GM21528 (cell line): ENCODE data around the gene TOX3.

Source experiments
- ATAC-seq: cut with Tn5 transposase; IDR thresholded peaks from one replicate; pipeline ENCODE4 v1.9.1; 2021; ENCODE audit warnings: mild to moderate bottlenecking, moderate library complexity; ENCODE audit not compliant: unreplicated experiment, low FRiP score

Gene TOX3

DNA sequence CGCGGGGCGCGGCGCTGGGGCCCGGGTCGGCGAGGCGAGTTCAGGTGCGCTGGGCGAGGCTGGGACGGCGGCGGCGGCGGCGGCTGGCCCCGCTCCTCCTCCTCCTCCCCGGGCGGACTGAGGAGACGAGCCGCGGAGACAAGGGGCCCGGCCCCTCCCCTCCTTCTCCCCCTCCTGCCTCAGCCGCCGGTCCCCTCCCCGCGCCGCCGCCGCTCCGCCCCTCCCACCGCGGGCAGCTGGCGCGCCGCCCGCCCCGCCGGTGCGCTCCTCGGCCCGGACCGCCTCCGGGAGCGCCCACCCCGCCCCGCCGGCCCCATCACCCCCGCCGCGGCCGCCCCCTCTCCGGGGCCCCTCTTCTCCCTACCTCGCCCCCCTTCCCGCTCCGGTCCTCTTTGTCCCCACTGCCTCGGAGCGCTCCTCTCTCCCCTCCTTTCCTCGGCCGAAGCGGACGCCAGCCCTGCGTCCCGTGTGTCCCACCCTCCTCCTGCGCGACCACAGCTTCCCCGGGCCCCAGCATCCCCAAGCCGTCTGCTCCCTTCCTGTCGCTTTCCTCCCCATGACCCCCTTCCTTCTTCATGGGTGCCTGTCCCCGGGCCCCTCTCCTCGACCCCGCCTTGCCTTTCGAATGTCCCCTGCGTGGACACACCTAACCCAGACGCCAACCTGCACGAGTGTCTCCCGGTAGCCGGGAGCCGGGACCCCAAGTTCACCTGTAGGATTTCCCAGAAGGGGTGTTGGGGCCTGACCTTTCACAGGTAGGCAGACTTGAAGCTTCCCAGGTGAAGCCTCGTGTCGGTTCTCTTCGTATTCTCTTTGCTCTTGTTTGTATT lies at the start of gene TOX3:
Gene TOX3 (minus strand): TSS at position 140 of the 830 bp plus-strand sequence. CDS start 420 bp downstream, outside the sequence.
- ATAC-seq, result no peak

DNA sequence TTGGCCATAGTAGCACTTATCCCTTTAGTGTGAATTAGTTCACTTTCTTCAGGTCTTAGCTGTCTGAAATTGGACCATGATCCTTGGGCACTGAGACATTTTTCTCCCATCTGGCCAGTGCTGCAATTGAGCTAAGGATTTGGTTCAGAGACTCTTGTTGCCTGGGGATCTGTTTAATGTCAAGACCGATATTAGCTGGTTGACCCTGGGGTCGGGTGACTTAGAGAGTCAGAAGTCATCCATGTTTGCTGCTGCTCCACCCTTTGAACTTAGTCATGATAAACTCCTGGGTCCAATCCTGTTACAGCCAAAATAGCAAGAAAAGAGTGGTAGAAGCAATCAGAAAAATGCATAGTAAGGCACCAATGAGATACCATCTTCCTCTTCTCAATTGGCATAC lies 45.8 kb upstream of the TOX3 start:
- ATAC-seq, result no peak

DNA sequence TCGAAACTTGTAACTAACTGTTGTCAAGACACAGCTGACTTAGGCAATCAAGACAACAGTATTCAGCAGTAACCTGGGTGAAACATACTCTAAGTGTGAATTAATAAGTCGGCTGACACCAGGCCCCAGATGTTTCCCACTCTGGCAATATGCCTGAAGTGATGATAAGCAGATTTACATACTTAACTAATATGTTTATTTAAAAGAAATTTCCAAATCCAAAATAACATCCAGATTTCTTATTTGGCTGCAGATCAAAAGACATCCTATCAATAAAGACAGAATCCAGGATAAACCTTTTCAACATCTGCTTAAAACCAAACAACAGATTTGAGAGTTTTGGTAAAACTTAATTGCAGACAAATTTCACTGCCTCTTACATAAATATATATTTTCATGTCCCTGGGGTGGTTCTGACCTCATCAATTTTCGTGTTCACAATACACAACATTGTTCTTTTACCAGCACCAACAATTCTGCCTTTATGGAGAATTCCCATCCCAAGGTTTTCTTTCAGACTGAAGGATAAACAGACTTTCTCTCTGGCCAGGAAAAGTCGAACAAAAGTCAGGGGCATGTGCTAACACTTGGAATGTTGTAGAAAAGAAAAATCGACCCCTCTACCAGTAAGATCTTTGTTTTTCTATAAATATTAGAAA lies 45.1 kb upstream of the TOX3 start:
- ATAC-seq, result no peak

DNA sequence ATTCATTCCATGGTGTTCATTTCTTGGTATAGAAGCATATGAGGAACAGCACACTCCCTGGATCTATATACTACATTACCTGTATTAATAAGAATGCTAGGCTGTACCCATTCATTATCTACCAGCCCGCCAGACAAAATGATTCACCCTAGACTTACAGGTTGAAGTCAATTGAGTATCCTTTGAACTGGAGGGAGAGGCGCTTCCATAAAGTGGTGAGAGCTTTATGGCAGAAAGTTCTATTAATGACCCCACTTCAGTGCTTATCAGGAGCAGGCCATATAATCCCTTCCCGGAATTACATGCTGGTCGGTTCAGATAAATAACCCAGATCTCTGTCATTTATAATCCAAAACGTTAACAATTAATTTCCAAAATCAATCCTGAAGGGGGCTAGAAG lies 44.5 kb upstream of the TOX3 start:
- no peak for ATAC-seq

DNA sequence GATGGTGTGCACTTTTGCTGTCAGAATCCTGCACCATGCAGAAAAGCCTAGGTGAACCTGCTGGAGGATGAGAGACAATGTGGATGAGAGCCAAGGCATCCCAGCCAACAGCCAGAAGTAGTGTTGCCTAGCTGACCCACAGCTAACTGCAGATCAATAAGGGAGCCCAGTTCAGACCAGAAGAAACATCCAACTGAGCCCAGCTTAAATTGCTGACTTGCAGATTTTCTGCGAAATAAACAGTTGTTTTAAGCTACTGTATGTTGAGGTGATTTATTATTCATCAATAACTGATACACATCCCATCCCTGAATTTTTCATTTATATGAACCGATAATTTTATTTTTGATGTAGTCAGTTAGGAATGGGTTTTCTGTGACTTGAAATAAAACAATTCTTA lies 39.2 kb upstream of the TOX3 start:
- no peak for ATAC-seq

DNA sequence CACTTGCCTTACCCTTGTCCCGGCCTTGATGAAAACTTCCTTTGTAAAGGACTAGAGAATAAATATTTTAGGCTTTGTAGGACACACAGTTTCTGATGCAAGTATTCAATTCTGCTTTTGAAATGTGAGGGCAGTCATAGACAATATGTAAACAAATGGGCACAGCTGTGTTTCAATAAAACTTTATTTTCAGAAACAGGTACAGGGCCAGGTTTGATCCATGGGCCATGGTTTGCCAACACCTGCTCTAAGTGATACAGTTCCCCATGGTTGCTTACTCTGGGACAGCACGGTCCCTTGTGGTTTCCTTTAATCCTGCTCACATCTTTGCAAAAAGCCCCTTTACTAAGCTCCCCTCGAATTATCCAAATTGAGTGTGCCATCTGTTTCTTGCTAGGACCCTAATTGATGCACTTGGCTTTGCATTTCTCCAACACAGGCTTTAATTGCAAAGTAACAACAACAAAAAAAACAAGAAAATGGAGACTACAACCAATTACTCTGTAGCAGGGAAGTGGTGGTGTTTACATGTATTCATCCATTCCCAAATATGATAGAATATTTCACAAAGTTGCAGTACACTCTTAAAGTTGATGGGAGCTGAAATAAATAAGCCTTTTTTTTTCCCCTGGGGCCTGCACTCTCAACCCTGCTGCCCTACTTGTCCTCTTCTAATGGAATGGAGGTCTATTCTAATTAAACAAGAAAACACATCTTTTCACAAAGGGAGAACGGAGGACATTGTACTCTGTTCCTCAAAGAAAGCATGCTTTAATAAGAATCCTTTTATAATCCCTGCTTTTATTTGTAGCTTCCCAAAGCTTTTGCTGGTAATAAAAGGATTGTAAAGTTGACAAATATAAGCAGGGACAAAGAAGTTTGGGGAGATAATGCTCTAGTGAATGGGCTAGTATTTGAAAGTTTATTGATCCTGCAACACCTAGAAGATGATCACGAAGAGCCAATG lies 37.7 kb upstream of the TOX3 start:
- no peak for ATAC-seq

DNA sequence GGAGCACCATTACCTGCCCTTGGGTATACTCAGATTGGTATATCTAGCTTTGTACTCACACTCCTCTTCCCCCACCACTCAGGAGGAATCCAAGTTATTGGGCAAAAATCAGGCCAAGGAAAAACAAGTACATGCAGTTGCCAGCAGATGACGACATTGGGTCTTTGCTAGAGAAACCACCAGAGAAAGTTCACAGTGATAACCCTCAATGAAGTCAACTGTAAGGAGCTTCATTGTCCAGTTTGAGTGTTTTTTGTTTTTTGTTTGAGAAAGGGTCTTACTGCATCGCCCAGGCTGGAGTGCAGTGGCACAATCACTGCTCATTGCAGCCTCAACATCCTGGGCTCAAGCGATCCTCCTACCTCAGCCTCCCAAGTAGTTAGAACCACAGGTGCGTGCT lies 34.6 kb upstream of the TOX3 start:
- no peak for ATAC-seq

DNA sequence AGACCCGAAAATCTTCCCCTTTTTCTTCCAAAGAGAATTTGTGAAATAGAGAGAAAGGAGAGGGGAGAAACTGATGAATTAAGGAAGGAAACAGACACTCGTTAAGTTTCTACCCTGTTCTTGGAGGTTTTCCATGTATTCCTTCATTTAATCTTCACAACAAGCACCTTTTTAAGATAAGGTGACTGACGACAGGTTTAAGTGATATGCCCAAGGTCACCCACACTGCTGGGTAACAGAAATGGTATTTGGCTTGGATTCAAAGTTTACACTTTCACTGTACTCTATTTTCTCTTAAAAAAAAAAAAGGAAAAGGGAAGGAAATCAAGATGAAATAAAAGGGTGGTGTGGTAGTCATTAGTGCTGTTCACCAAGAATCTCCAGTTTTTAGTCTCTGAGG lies 33.5 kb upstream of the TOX3 start:
- ATAC-seq, result no peak

DNA sequence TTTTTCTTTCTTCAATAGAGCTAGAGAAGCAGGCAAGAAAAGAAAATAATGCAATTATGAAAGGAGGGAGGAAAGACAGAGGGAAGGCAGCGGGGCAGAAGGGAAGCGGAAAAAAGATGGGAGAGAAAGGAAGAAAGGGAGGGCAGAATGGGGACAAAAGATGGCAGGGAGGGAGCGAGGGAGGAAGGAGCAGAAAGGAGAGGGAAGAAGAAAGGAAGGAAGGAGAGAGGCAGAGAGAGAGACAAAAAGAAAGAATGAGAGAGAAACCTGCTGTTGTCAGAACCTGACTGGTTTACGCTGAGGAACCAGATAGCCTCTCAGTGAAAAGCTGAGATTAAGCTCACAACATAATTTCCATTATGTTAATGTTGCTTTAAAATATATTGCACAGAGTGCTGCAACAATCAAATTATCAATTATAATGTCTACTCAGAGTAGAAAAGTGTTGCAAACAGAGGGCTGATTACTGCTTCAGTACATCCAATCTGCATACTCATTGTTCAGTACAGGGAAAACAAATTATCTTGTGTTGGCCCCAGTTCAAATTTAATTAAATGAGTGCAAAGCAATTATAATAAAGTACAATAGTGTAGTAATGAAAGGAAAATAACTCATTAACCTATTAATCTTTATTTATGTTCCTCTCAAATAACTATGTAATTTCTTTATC lies 32.0 kb upstream of the TOX3 start:
- ATAC-seq, result no peak

DNA sequence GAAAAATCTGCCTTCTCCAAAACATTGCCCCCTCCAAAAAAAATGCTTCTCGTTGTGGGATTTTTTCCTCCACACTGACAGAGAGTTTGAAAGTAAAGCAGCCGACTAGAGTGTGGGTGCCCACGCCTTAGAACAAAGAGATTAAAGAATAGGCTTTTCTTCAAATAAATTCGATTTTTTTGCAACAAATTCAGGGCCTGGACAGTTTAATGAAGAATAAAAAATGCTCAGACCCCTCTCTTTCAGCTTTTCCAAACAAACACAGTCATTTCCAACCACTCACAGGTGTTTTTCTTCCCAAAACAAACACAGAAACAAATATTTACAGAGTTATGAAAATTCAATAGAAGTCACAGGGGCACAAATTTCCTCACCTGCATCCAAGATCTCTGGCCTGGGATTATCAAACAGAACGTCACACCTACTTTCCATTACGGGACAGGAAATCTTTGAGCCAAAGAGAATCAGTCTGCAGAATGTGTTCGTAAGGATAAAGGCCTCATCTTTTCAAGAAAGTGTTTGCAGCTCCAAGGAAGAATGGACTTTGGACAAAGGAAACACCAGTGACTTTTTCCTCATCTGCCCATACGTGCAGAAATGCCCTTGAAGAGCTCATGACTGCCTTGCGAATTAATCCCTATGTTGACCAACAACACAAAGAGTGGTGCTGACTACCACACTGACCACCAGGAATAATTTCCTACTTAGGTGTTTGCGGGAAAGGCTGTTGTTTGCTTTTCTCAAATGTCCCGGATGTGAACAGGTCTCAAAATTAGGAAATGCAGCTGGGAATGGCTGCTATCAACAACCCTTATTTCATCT lies 31.3 kb upstream of the TOX3 start:
- ATAC-seq, result no peak

DNA sequence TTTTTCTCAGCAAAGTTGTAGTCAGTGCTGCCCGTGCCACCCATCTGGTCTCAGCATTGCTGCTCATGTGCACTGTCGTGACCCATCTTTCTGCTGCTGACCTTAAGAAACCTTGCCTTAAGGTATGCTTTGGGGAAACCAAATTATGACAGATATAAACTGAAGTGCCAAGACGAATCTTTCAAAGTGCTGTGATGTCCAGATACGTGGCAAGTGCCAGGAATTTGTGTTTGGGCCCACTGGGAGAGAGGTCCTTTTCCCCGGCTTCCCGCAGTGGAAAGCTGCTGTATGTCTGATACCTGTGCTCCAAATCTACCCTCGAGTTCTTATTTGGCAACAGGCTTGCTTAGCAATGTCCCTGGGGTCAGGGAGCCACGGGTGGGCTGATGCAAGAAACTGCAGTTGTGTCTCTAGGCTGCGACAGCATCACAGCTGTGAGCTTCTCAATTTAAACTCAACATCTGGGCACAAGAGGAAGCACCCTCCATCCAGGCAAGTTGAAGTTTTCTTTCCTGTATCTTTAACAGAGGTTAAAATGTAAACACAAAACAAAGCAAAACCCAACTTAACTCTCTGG lies 30.3 kb upstream of the TOX3 start:
- no peak for ATAC-seq

DNA sequence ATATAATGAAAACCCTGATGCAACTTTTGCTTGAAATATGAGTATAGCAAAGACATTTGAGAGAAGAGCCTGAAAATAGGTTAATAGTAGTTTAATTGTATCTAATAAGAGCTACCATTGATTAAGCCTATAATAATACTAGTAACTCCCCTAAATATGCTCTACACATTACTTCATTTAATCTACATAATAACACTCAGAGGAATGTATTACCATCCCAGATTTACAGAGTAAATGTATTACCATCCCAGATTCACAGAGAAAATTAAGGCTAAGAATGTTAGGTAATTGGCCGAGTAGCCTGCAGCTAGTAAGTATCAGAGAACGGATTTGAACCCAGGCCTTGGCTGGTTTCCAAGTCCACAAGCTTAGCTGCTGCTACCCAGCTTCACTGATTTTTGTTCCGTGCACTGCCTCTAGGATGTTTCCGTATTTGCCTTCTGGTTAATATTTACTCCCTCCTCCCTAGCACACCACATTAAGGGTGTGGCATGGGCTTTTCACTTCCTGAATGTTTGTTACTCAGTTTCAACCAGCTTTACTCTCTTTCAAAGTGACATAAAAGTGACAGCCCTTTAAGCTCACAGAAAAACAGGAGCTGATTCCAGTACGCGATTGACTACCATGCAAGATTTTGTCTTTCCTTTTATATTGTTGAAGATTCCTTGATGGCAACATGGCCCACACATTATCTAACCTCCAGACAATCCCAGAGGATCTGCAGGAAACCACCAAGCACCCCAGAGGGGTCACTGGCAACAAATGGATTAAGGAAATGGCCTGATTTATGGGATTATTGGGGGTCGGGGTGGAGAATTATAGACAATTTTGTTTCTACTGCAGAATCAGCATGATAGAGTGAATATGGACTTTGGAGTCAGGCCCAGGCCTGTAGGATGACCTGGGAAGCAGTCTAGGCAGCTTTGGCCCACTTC lies 26.7 kb upstream of the TOX3 start:
- peak; percentile 81 for ATAC-seq

DNA sequence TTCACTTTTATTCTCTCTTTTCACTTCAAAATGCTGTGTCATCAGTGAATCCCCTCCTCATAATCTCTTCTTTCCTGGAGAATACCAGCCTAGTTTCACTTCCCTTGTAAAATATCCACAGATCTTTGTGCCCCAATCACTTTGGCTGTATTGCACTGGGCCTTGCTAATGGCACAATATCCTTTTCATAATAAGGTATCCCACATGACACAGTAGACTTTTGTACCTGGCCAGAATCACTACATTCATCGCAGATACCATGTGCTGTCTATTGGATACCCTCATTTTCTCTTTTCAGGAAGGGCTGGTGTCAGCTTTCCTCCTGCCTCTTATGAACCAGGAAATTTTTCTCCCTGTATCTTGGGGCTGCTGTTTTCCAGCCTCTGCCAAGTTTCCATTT lies 25.7 kb upstream of the TOX3 start:
- no peak for ATAC-seq

DNA sequence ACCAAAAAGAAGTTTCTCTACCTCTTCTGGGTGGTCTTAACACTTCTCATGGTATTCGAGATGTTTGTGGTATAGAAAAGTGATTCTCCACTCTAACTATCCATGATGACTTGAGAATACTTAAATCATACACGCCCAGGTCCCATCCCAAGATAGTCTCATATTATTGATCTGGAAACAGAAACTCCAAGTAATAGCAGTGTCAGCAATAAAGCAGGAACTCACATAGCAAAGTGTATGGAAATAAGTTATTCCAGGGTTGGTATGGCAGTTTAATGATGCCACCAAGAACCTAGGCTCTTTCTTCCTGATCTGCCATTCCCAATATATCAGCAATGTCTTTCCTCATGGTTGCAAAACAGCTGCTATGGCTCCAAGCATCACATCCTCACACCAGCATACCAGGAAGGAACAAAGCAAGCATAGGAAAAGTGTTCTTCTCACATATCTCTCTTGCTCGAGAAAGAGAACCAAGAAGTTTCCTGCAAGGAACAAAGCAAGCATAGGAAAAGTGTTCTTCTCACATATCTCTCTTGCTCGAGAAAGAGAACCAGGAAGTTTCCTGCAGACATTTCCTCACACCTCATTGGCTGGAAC lies 23.6 kb upstream of the TOX3 start:
- no peak for ATAC-seq

DNA sequence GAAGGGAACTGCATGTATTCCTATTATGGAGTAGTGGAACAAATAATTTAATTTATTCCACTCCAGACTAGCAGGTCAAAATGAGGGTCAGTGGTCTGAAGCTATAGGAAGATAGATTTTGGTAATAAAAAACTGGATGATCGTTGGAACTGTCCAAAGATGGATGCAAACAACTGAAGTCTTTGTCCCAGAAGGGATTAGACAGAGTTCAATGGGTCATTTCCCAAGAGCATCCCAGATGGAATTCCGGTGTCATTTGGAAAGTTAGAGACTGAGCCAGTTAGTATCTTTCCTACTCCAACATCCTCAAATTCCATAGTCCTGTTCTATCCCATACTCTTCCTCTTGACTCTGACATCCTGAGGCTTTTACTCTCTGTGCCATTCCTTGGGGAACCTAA lies 22.8 kb upstream of the TOX3 start:
- no peak for ATAC-seq

DNA sequence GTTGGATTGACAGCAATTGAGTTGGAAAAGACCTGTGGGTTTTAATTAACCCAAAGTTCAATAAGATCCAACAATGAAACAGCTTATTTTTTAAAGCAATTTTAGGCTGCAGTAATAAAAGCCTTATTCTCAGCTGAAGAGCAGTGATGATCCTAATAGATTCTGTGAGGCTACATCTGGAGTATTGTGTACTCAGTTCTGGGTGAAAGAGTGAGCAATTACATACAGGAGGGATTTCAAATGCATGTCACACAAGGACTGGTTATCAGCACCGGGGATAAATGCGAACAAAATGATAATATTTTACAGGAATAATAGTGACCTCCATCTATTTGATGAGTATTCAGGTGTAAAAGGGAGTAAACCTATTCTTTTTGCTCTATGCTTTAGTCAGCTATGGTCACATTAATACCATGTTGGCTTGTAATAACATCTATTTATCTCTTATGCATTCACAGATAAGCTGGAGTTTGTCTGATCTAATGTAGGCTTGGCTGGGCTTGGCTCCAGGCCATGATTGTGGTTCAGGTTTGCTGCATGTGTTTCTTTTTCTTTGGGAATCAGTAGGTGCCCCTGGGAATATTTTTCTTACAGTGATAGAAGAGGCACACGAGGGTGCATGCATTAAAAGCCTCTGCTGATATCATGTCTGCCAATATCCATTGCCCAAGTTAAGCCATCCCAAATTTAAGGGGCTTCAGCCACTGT lies 22.2 kb upstream of the TOX3 start:
- ATAC-seq, result no peak

DNA sequence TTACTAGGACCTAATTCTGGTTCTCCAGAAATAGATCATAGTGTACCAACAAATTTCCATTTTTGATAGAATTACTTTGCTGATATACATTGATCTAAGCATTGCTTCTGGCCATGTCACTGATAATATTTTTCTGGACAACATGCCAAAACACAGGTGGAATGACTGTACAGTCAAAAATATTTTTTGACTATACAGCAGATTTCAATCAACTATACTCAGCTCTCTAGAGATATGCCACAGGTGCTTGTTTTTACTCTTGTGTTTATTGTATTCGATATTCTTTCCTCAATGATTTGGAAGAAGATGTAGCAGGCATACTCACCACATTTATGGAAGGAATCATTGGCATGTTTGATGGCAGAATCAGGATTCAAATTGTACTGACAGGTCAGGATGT lies 21.6 kb upstream of the TOX3 start:
- ATAC-seq, result no peak
